Right atrium auricular region (tissue), 2 donors: ENCODE results near the gene E2F1. TPM values are rescaled to one million over a fixed set of nuclear protein-coding genes. Genes with fewer than 3 reads are reported as not detected.

Experiments used
- DNase-seq: peaks from one replicate; pipeline ENCODE4 v3.0.0-alpha.2; 2019; ENCODE audit warnings: low spot score
- H3K27ac ChIP-seq, 2 donors: fragments of 200-600 bp; sonication (generic); 1 replicate in 1 of 2; 2 replicates in 1 of 2; pipeline ENCODE4 v1.5.1; 2016 to 2019
- H3K27me3 ChIP-seq, 2 donors: fragments of 200-600 bp; sonication (generic); one replicate each; pipeline versions ENCODE4 v1.5.1 to v1.6.0; 2017 to 2019
- H3K36me3 ChIP-seq: fragments of 200-600 bp; sonication (generic); one replicate; pipeline ENCODE4 v1.5.1; 2016
- H3K4me1 ChIP-seq, 2 donors: fragments of 200-600 bp; sonication (generic); one replicate each; pipeline versions ENCODE4 v1.5.1 to v1.6.0; 2017 to 2019
- H3K4me3 ChIP-seq, 2 donors: fragments of 200-600 bp; sonication (generic); 1 replicate in 1 of 2; 2 replicates in 1 of 2; pipeline ENCODE4 v1.5.1; 2017 to 2019; ENCODE audit warnings: mild to moderate bottlenecking in 1 of 2, moderate library complexity in 1 of 2
- H3K9me3 ChIP-seq, 2 donors: fragments of 200-600 bp; sonication (generic); one replicate each; pipeline ENCODE4 v1.5.1; 2019
- CTCF ChIP-seq, 2 donors: fragments of 200-600 bp; sonication (generic); IDR thresholded peaks; one replicate each; pipeline ENCODE4 v1.5.1; 2019; ENCODE audit warnings: antibody characterized with exemption in 2 of 2
- total RNA-seq, 2 donors: library from RNA; depleted of rRNA; stranded (reverse); fragments of >200 nt; gene quantifications; one replicate each; pipeline ENCODE4 v1.1.0, GENCODE V29; 2016

E2F1 gene
- total RNA-seq, 2 donors from 2014 or later, result 0.31 to 0.33 TPM

GRCh38 chr20:33725607-33726264 is 39.6 kb upstream of the E2F1 start:
- H3K4me3 ChIP-seq, result no peak overlapping the region
- no peaks in the 10 kb centered on the region for H3K4me1 ChIP-seq
- TF ChIP-seq CTCF (IDR thresholded peaks at IDR 0.05), result no peak
- H3K9me3 ChIP-seq, result no peaks in the 10 kb centered on the region
- no peaks in the 10 kb centered on the region for H3K27me3 ChIP-seq
- DNase-seq, result no peak
- no peak overlapping the region for H3K27ac ChIP-seq
- H3K36me3 ChIP-seq, result no peaks in the 10 kb centered on the region

GRCh38 chr20:33724439-33725094 is 38.4 kb upstream of the E2F1 start:
- Histone ChIP-seq H3K36me3 (no peaks in the 10 kb centered on the region), H3K27me3 (no peaks in the 10 kb centered on the region), H3K27ac (no peak overlapping the region), H3K4me3 (no peak overlapping the region), H3K9me3 (no peaks in the 10 kb centered on the region), H3K4me1 (peaks cover 0 to 2% of the 10 kb centered on the region in 2 donors)
- DNase-seq, result no peak
- TF ChIP-seq CTCF (IDR thresholded peaks at IDR 0.05), result no peak

- Histone ChIP-seq H3K4me3 (no peak overlapping the region), H3K36me3 (no peaks in the 10 kb centered on the region), H3K27me3 (no peaks in the 10 kb centered on the region), H3K27ac (no peak overlapping the region), H3K9me3 (no peaks in the 10 kb centered on the region), H3K4me1 (peaks cover 0 to 12% of the 10 kb centered on the region in 2 donors)
- DNase-seq, result no peak
- no peak for TF ChIP-seq CTCF (IDR thresholded peaks at IDR 0.05)
These were observed 35.4 kb upstream of the E2F1 start for GRCh38 chr20:33721391-33722140.

GRCh38 chr20:33719989-33720709 is 34.0 kb upstream of the E2F1 start, which contains the start of gene PXMP4:
Gene PXMP4 (minus strand): TSS chr20:33720310. CDS start chr20:33720207, 103 bp downstream.
- H3K4me3 ChIP-seq, result peak within 1 kb of the TSS; percentile 86 to 90
- H3K36me3 ChIP-seq, result no peaks in the 10 kb centered on the region
- no peaks in the 10 kb centered on the region for H3K9me3 ChIP-seq
- H3K27me3 ChIP-seq, result no peaks in the 10 kb centered on the region
- H3K27ac ChIP-seq, result peak within 1 kb of the TSS; percentile 69 to 72
- DNase-seq, result peak; percentile 98
- TF ChIP-seq CTCF (IDR thresholded peaks at IDR 0.05), result no peak
- H3K4me1 ChIP-seq, result peaks cover 0 to 12% of the 10 kb centered on the region in 2 donors

- TF ChIP-seq CTCF (IDR thresholded peaks at IDR 0.05), result no peak
- H3K27me3 ChIP-seq, result no peaks in the 10 kb centered on the region
- peaks cover 1% of the 10 kb centered on the region for H3K36me3 ChIP-seq
- no peak for DNase-seq
- H3K4me3 ChIP-seq, result peak overlapping the region; percentile 86 to 90
- no peaks in the 10 kb centered on the region for H3K9me3 ChIP-seq
- peaks cover 0 to 12% of the 10 kb centered on the region in 2 donors for H3K4me1 ChIP-seq
- H3K27ac ChIP-seq, result peak overlapping the region; percentile 69 to 72
These were observed 33.2 kb upstream of the E2F1 start for GRCh38 chr20:33719277-33719988.
